Keratinocyte (primary cell): Measurements from ENCODE around the gene UTP4. TPM values are rescaled to one million over a fixed set of nuclear protein-coding genes. Genes with fewer than 3 reads are reported as not detected.
A peak's percentile ranks its signal among the peaks of the same experiment; 100 is the strongest.

Experiments
- DNase-seq: peaks from one replicate; pipeline ENCODE4 v3.0.0-alpha.2; 2011; ENCODE audit warnings: low read depth, missing footprints, low spot score
- FAIRE-seq: peaks from 2 replicates; lab custom pipeline; 2011; peaks lifted over from hg19 to GRCh38; lab: Jason Lieb, UNC
- H2AFZ ChIP-seq: 2 replicates; pipeline ENCODE4 v1.6.0; 2012; ENCODE audit warnings: low read length, control low read depth, inconsistent platforms; ENCODE audit not compliant: control insufficient read depth
- H3K27ac ChIP-seq: 2 replicates; pipeline ENCODE4 v1.5.1; 2011; ENCODE audit warnings: low read length; ENCODE audit not compliant: control insufficient read depth, insufficient read depth
- H3K27me3 ChIP-seq: 3 replicates; pipeline ENCODE4 v1.6.0; 2011; ENCODE audit warnings: low read length; ENCODE audit not compliant: control insufficient read depth, insufficient read depth; ENCODE audit errors: extremely low read depth
- H3K36me3 ChIP-seq, 2 experiments: 2 replicates in 1 of 2; 3 replicates in 1 of 2; pipeline ENCODE4 v1.5.1; 2011; ENCODE audit warnings: low read length in 2 of 2, mild to moderate bottlenecking in 1 of 2; ENCODE audit not compliant: control insufficient read depth in 2 of 2, insufficient read depth in 2 of 2; ENCODE audit errors: extremely low read depth in 1 of 2
- H3K4me1 ChIP-seq: 3 replicates; pipeline ENCODE4 v1.5.1; 2011; ENCODE audit warnings: low read length; ENCODE audit not compliant: control insufficient read depth, insufficient read depth; ENCODE audit errors: extremely low read depth
- H3K4me2 ChIP-seq: 3 replicates; pipeline ENCODE4 v1.6.0; 2011; ENCODE audit warnings: low read depth, low read length; ENCODE audit not compliant: control insufficient read depth, insufficient read depth; ENCODE audit errors: extremely low read depth
- H3K4me3 ChIP-seq, 3 experiments: fragments of 200-600 bp in 1 of 3; sonication (generic) in 1 of 3; 2 replicates in 2 of 3; 3 replicates in 1 of 3; pipeline ENCODE4 v1.5.1; 2011 to 2016; ENCODE audit warnings: low read length in 3 of 3, mild to moderate bottlenecking in 3 of 3, control low read depth in 2 of 3, inconsistent platforms in 1 of 3, low read depth in 1 of 3, mixed read lengths in 1 of 3, mixed run types in 1 of 3, moderate library complexity in 1 of 3; ENCODE audit not compliant: control insufficient read depth in 2 of 3, insufficient read depth in 2 of 3; ENCODE audit errors: extremely low read depth in 1 of 3
- H3K79me2 ChIP-seq: 2 replicates; pipeline ENCODE4 v1.6.0; 2012; ENCODE audit warnings: low read length; ENCODE audit not compliant: control insufficient read depth, insufficient read depth
- H3K9ac ChIP-seq: 3 replicates; pipeline ENCODE4 v1.6.0; 2011; ENCODE audit warnings: low read length; ENCODE audit not compliant: control insufficient read depth, insufficient read depth; ENCODE audit errors: extremely low read depth
- H3K9me1 ChIP-seq: 3 replicates; pipeline ENCODE4 v1.6.0; 2011; ENCODE audit warnings: low read length; ENCODE audit not compliant: control insufficient read depth, insufficient read depth; ENCODE audit errors: extremely low read depth
- H3K9me3 ChIP-seq: 2 replicates; pipeline ENCODE4 v1.5.1; 2012; ENCODE audit warnings: low read depth, low read length; ENCODE audit not compliant: control insufficient read depth
- H4K20me1 ChIP-seq: 3 replicates; pipeline ENCODE4 v1.6.0; 2011; ENCODE audit warnings: low read length; ENCODE audit not compliant: control insufficient read depth, insufficient read depth; ENCODE audit errors: extremely low read depth
- CTCF ChIP-seq, 3 experiments: IDR thresholded peaks in 1 of 3; conservative IDR thresholded peaks in 1 of 3; optimal IDR thresholded peaks in 1 of 3; 2 replicates in 2 of 3; 3 replicates in 1 of 3; pipeline versions ENCODE3 to v1.5.1; 2011; ENCODE audit warnings: low read length in 3 of 3, mild to moderate bottlenecking in 3 of 3, moderate library complexity in 2 of 3, control low read depth in 1 of 3, inconsistent platforms in 1 of 3; ENCODE audit not compliant: insufficient read depth in 2 of 3; ENCODE audit errors: extremely low read depth in 1 of 3
- EZH2 ChIP-seq: IDR thresholded peaks from one replicate; pipeline ENCODE4 v1.6.1; 2012; ENCODE audit warnings: inconsistent platforms, mild to moderate bottlenecking, low read length, moderate library complexity
- dilution Hi-C: fragments of 300-500 bp; cut with MboI; formaldehyde crosslinking; loops from one replicate; pipeline ENCODE4 v1.7.0; 2020; ENCODE audit warnings: low sequenced_read_pairs; ENCODE audit not compliant: extremely low pct_ligation_motif_present
- polyA plus RNA-seq, 5 experiments: library from polyadenylated mRNA; depleted of rRNA in 3 of 5; stranded (reverse) in 3 of 5; stranded (forward) in 1 of 5; unstranded in 1 of 5; fragments of >200 nt; gene quantifications; 1 replicate in 1 of 5; 2 replicates in 3 of 5; 3 replicates in 1 of 5; pipeline versions ENCODE4 v1.2.1 to v1.2.3, GENCODE V29; 2011 to 2012; ENCODE audit warnings: missing spikeins in 2 of 5, low read depth in 1 of 5, low replicate concordance in 1 of 5

Gene UTP4
- polyA plus RNA-seq, 1 donor (not counting 4 experiments of a cell fraction or from before 2014, with no cell fraction given) = 106 TPM

GRCh38 chr16:69180011-69180338 lies 47.5 kb downstream of the UTP4 start:
- peaks cover 24% of the 10 kb centered on the region for H3K4me1 ChIP-seq
- no peak overlapping the region for H3K4me2 ChIP-seq
- no peaks in the 10 kb centered on the region for H4K20me1 ChIP-seq
- H3K79me2 ChIP-seq = no peaks in the 10 kb centered on the region
- H3K9ac ChIP-seq = no peak overlapping the region
- H2AFZ ChIP-seq = no peak overlapping the region
- no peak for FAIRE-seq
- H3K9me1 ChIP-seq = peaks cover 2% of the 10 kb centered on the region
- no peak overlapping the region for H3K27ac ChIP-seq
- no peak for DNase-seq
- H3K27me3 ChIP-seq = no peaks in the 10 kb centered on the region
- dilution Hi-C loops = no loop called here
- H3K36me3 ChIP-seq = no peaks in the 10 kb centered on the region
- no peaks in the 10 kb centered on the region for H3K9me3 ChIP-seq
- H3K4me3 ChIP-seq = no peak overlapping the region
- TF ChIP-seq CTCF (optimal IDR thresholded peaks at IDR 0.05 in 1 of 3, IDR thresholded peaks at IDR 0.05 in 1 of 3, conservative IDR thresholded peaks at IDR 0.05 in 1 of 3; ENCODE audit: extremely low read depth in 1 of 3, insufficient read depth in 2 of 3, low read length in 3 of 3) (no peak), EZH2 (no peak)

- Histone ChIP-seq H3K9me1 (no peaks in the 10 kb centered on the region), H3K27ac (peak overlapping the region; percentile 24), H3K4me1 (peaks cover 33% of the 10 kb centered on the region), H4K20me1 (no peaks in the 10 kb centered on the region), H3K9ac (peak overlapping the region; percentile 25), H3K36me3 (no peaks in the 10 kb centered on the region), H3K9me3 (no peaks in the 10 kb centered on the region), H3K79me2 (peaks cover 4% of the 10 kb centered on the region), H3K4me2 (peak overlapping the region; percentile 76), H2AFZ (no peak overlapping the region), H3K4me3 (peak overlapping the region in 1 of 3 experiments; percentile 22), H3K27me3 (no peaks in the 10 kb centered on the region)
- peak; percentile 54 for DNase-seq
- TF ChIP-seq CTCF (optimal IDR thresholded peaks at IDR 0.05 in 1 of 3, IDR thresholded peaks at IDR 0.05 in 1 of 3, conservative IDR thresholded peaks at IDR 0.05 in 1 of 3; ENCODE audit: extremely low read depth in 1 of 3, insufficient read depth in 2 of 3, low read length in 3 of 3) (no peak), EZH2 (no peak)
- FAIRE-seq = no peak
- dilution Hi-C loops = no loop called here
Measured at GRCh38 chr16:69182730-69183416, 50.4 kb downstream of the UTP4 start.
